Effector CD8-positive, alpha-beta T cell (primary cell): ENCODE results near the gene ARMC5.
"Not testable (repeated sequence)": the region's sequence is repeated elsewhere in the genome, so short reads cannot be mapped to it uniquely, and the experiment has no call there.

Experiments
- DNase-seq: peaks from one replicate; lab custom pipeline; 2025; lab: John Stamatoyannopoulos, UW
- total RNA-seq, 4 experiments: gene quantifications; one replicate each; lab custom pipeline; 2026; lab: John Stamatoyannopoulos, UW

Gene ARMC5, protein sequence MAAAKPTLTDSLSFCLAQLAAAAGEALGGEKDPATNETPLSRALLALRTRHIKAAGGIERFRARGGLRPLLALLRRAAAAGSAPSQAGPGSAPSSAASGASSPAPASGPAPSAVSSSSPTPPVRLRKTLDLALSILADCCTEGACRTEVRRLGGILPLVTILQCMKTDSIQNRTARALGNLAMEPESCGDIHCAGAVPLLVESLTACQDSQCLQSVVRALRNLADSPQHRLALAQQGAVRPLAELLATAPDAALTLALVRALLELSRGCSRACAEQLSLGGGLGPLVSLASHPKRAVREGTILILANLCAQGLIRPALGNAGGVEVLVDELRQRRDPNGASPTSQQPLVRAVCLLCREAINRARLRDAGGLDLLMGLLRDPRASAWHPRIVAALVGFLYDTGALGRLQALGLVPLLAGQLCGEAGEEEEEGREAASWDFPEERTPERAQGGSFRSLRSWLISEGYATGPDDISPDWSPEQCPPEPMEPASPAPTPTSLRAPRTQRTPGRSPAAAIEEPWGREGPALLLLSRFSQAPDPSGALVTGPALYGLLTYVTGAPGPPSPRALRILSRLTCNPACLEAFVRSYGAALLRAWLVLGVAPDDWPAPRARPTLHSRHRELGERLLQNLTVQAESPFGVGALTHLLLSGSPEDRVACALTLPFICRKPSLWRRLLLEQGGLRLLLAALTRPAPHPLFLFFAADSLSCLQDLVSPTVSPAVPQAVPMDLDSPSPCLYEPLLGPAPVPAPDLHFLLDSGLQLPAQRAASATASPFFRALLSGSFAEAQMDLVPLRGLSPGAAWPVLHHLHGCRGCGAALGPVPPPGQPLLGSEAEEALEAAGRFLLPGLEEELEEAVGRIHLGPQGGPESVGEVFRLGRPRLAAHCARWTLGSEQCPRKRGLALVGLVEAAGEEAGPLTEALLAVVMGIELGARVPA
- 18.8 to 32.9 (median 24.2) reads per million in 4 experiments for total RNA-seq

DNA sequence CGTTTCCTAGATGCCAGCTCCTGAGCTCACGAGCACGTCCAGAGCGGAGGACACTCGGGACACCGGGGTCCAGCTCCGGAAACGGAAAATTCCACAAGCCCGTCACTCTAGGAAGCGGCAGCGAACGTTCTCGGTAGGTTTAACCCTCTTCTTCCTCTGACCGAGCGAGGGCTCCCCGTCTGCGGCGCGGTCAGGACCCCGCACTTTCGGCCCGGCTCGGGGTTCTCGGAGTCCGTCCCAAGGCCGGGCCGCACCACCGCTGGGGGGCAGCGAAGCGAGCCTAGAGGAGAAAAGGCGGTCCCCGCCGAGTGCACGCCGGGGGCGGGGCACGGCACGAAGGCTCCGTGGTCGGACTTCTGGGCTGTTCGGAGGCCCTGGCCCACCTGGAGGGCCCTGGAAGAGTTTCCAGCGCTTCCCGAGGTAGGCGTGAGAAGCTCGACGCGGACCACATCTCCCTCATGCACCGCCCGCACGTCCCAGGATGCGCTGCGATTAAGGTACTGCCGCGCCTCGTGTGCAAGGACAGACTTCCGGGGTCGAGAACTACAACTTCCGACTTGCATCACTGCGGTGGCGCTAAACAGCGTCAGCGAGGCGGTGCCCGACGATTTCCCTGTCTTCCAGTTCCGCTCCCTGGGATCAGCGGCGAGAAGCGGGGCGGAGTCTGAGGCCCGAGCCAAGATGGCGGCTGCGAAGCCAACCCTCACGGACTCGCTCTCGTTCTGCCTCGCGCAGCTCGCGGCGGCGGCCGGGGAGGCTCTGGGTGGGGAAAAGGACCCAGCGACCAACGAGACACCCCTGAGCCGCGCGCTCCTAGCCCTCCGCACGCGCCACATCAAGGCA, at the start of gene ARMC5:
ARMC5 (plus strand) TSS at position 658 of the 843 bp plus-strand sequence; CDS start at position 682, 24 bp downstream.
- DNase-seq, result peak; percentile 92

DNA sequence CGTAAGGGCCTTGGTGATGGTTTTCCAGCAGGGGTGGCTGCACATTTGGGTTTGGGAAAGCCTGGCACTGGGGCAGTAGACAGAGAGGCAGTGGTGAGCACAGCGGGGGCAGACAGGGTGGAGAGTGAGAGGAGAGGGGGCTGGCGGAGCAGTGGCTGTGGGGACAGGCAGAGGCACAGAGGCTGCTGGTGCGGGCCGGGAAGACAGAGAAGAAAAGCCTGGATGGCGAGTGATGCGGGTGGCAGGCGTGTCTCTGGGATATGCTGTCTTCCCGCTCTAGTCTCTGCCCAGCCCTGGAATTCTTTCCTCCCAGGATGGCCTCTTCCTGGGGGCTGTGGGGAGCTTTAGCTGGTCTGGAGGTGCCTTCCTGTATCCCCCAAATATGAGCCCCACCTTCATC, 49.2 kb upstream of the ARMC5 start:
- no peak for DNase-seq

DNA sequence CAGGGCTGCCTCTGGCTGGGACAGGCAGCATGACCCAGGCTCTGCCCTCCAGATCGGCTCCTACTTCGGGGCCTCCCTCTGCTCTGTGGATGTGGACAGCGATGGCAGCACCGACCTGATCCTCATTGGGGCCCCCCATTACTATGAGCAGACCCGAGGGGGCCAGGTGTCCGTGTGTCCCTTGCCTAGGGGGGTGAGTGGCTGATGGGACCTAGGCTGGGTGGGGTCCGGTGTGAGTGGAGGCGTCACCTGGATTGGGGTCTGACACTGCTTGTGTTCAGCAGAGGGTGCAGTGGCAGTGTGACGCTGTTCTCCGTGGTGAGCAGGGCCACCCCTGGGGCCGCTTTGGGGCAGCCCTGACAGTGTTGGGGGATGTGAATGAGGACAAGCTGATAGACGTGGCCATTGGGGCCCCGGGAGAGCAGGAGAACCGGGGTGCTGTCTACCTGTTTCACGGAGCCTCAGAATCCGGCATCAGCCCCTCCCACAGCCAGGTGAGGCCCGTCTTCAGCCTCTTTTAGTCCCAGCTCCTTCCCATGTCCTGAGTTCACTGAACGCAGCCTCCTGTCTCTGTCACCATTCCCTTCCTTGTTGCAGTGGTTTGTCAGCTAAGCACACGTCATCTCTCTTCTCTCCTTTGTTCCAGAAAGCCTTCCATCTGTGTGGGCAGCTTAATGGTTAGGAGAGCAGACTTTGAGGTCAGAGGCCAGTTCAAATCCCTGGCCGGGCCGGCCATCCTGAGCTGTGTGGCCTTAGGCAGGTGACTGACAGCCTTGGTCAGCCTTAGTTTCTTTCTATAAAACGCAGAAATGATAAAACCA, 48.1 kb upstream of the ARMC5 start:
- no peak for DNase-seq

DNA sequence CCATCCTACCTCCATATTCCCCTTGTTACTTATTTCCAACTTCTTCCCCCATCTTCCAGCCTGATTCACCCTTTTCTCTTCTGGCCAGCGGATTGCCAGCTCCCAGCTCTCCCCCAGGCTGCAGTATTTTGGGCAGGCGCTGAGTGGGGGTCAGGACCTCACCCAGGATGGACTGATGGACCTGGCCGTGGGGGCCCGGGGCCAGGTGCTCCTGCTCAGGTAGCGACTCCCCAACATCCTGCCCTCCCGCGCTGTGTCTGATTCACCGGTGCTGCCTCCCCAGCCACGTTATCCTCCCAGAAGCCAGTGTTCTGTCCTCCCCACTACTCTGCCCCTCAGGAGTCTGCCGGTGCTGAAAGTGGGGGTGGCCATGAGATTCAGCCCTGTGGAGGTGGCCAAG, 46.6 kb upstream of the ARMC5 start:
- DNase-seq, result no peak

DNA sequence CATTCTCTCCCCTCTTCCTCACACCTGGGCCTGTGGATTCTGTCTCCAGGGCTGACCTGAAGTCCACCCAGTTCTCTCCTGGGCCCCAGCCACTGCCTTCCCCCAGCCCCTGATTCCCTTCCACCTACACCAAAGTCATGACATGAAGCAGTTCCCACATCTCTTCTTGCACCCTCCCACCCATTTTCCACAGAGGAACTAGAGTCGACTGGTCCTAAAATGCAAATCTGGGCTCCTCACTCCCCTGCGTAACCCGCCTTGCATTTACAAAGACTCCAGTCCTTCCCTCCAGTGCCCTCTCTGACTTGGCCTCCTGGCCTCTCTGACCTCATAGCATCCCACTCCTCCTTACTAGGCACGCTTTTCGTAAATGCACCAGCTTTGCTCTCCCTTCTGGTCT, 45.9 kb upstream of the ARMC5 start:
- no peak for DNase-seq

DNA sequence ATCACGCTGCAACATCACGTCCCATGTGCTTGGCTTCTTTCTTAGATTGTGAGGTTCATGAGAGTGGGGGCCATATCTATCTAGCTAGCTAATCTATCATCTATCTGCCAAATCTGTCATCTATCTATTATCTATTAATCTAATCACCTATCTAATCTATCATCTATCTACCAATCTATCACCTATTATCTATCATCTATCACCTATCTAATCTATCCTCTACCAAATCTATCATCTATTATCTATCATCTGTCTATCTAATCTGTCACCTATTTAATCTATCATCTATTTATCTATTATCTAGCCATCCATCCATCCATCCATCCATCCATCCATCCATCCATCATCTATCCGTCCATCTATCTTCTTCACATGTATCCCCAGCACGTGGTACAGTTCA, 45.4 kb upstream of the ARMC5 start:
- no peak for DNase-seq

DNA sequence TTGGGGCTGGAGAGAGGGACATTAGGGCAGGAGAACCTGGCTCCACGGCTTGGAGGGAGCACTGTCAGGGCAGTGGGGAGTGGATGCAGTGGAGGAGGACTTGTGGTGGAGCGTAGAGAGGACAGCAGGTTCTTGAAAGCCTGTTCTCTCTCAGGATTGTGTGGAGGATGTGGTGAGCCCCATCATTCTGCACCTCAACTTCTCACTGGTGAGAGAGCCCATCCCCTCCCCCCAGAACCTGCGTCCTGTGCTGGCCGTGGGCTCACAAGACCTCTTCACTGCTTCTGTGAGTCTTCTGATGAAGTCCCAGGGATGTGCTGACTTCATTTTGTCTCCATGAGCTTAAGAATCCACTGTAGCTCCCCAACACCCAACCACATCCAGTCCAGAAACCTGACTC, 44.6 kb upstream of the ARMC5 start:
- no peak for DNase-seq

DNA sequence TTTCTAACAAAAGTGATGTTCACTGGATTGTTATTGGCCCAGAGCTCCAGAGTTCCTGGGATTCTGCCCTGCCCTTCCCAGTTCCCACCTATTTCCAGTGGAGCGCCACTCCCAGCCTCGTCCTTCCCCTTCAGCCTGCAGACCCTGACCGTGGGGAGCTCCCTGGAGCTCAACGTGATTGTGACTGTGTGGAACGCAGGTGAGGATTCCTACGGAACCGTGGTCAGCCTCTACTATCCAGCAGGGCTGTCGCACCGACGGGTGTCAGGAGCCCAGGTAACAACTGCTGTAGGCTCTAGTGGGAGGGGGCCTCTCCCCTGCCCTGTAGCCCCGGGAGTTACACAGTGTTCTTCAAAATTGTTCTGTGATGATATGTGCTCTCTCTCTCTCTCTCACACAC, 42.9 kb upstream of the ARMC5 start:
- no peak for DNase-seq

DNA sequence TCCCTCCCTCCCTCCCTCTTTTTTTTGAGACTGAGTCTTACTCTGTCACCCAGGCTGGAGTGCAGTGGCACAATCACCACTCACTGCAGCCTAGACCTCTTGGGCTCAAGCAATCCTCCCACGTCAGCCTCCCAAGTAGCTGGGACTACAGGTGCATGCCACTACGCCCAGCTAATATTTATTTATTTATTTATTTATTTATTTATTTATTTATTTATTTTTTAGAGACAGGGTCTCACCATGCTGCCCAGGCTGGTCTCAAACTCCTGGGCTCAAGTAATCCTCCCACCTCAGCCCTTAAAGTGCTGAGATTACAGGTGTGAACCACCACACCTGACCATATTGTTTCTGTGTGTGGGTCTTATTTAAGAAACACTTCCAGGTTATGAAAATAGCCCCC, 42.3 kb upstream of the ARMC5 start:
- not testable (repeated sequence) for DNase-seq

DNA sequence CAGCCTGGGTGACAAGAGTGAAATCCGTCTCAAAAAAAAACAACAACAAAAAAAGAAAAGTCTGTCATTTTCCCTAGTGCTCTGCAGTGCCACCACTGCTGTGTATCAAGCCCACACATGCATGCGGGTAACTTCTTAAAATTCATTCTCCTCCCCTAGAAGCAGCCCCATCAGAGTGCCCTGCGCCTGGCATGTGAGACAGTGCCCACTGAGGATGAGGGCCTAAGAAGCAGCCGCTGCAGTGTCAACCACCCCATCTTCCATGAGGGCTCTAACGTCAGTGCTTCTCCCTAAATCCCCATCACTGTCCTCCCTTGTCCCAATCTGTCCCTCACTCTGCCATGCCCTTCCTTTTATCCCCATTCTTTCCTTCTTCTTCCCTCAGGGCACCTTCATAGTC, 41.4 kb upstream of the ARMC5 start:
- DNase-seq, result no peak

DNA sequence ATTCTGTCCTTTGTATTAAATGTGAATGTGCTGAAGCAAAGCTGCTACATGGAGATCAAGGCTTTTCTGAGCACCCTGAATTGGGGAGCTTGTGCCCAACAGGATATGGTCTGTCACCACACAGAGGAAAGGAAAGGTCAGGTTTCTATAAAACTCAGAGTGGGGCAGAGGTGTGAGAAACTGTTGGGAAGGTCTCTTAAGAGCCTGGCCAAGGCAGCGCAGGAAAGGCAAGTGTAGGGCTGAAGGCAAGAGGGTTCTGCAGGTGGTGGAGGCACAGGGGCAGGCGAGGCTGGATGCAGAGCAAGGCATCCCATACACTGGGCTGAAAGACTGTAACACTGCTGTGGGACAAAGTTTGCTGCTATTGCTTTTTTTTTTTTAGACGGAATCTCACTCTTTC, 39.3 kb upstream of the ARMC5 start:
- no peak for DNase-seq

DNA sequence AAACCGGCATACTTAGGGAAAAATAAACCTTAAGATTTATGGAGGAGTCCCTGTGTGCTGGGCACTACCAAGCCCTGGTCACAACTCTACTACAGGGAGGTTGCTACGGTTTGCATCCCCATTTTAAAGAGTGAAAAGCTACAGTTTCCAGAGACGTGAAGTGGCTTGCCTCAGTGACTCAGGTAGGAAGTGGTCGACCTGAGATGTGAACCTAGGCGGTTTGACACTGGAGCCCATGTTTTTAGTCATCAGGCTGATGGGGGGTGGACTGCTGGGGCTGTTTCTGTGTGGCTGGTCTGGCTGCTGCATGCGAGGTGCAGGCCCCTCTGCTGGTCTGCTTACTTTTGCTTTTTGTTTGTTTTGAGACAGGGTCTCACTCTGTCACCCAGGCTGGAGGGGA, 37.7 kb upstream of the ARMC5 start:
- no peak for DNase-seq

DNA sequence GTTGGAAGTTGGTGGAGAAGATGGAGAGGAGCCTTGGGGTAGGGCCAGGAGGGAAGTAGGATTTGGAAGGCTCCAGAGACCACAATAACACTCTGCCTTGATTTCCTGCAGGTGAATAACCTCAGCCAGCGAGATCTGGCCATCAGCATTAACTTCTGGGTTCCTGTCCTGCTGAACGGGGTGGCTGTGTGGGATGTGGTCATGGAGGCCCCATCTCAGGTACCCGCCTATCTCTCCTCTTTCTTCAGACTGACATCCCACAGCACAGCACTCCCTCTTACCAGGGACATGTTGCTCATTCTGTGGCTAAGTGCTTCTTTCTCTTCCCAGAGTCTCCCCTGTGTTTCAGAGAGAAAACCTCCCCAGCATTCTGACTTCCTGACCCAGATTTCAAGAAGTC, 36.1 kb upstream of the ARMC5 start:
- DNase-seq, result no peak

DNA sequence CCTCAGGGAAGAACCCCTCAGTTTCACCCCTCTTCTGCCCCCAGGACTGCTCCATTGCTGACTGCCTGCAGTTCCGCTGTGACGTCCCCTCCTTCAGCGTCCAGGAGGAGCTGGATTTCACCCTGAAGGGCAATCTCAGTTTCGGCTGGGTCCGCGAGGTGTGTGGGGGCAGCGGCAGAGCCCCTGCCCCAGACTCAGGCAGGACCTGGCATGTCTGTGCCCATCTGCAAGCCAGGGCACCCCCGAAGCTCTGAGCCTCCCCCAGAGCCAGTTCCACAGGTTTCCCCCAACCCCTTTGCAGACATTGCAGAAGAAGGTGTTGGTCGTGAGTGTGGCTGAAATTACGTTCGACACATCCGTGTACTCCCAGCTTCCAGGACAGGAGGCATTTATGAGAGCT, 35.5 kb upstream of the ARMC5 start:
- DNase-seq, result no peak

DNA sequence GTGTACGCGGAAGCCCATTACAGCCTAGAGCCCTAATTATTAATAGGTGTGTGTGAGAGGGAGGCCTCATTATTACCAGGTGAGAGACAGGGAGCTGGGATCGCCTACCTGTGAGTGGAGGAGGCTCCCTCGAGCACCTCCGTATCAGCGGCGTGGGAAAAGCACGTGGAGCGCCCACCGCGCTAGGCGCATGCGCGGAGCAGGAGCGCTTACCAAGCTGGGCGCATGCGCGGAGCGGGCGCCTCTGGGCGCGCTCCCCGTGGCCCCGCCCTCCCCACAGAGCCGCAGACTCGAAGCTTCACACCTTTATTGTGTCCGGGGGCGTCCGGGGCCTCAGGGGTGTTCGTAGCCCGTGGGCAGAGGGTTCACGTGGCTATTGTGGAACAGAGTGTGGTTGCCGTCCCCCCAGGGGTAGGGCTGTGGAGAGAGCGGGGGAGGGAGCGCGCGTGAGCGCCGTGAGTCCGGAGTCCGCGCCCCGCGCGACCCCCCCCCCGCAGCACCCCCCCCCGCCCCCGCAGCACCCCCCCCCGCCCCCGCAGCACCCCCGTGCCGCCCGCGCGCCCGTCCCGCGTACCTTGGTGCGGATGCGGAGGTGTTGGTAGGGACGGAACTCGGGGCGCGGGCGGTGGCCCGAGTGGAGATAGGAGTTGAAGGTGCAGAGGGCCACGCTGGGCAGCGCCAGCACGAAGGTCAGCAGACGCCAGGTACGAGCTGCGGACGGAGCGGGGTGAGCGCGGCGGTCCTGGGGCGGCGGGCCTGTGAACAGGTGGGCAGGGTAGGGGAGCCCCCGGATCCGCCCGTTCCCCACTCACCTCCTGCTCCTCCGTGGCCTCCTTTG, 31.6 kb upstream of the ARMC5 start:
- DNase-seq, result peak; percentile 56

DNA sequence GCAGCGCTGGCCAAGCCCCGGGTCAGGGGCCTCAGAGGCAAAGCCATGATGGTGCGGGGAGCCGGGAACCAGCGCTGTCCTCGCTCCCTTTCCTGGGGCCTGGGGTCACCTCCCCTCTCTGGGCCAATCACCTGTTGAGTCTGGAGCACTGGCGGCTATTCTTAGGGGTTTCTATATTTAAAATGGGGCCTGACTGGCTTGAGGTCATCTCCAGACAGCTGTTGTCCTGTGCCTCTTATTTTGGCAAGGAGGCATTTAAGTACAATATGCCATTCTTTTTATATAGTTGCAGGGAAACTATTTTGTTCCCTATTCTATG, 31.1 kb upstream of the ARMC5 start, which contains the start of gene COX6A2:
COX6A2 (minus strand) TSS at position 82 of the 319 bp plus-strand sequence; CDS start at position 47, 35 bp downstream.
- DNase-seq, result no peak

DNA sequence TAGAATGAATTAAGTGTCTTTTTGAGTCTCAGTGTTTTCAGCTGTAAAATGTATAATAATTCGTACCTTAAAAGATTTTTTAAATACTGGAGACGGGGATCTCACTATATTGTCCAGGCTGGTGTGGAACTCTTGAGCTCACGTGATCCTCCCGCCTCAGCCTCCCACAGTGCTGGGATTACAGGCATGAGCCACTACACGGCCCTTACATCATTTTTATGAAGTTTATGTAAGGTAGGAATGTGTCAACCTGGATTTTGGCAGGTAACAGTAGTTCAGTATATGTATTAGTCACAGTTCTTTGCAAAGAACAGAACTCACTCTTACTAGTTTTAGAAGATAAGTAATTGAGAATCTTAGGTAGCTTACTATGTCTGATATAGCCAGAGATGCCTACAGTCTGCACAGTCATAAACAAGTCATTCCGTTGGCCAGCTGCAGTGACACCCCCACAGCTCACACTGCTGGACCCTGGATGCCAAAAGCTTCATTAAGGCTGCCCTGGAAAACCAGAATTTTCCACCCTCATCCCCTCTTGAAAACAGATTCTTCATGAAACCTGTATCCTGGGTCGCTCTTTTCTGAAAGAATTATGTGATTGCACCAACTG, 30.6 kb upstream of the ARMC5 start:
- DNase-seq, result no peak

DNA sequence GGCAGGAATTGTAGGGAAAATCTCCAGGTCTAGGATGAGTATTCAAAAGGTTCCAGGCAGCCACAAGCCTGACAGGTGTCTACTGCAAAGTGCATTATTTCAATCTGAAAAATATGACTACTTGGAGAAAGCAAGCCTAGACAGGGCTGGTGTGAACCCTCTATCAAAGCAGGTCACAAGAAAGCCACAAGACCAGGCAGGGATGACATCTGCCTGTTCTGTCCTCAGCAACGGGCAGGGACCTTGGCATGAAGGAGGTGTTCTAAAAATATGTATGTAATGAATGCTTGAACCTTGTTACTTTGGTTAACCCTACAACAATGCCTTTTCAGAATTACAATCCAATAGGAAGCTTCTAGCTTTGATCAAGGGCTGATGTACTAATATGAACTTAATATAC, 30.0 kb upstream of the ARMC5 start:
- DNase-seq, result no peak

DNA sequence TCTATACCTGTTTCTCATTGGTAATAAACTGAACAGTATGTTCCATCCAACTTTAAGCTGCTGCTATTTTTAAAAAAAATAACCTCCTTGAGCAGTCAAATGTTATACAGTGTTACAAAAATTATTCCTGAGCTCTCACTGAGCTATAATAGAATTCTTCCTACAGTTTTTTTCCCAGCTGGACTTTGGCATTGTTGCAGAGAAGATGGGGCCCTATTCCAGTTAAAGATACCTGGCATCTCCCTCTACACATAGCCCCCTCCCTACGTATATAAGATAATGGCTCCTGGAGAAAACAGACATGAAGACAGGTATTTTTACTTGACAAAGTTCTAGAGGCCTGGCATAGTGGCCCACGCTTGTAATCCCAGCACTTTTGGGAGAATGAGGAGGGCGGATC, 29.5 kb upstream of the ARMC5 start:
- DNase-seq, result no peak
